ENCODE measurements around the gene KSR2. TPM values are rescaled to one million over a fixed set of nuclear protein-coding genes. Genes with fewer than 3 reads are reported as not detected.
A peak's percentile ranks its signal among the peaks of the same experiment; 100 is the strongest.

KSR2 gene
- total RNA-seq, 1 donor, result under 0.01 TPM

- Histone ChIP-seq H2AFZ (ENCODE audit: low read length) (no peak overlapping the region), H3K79me2 (ENCODE audit: insufficient read depth, low read length) (no peaks in the 10 kb centered on the region), H3K4me2 (ENCODE audit: insufficient read depth, low read length) (peak overlapping the region; percentile 44), H4K20me1 (ENCODE audit: insufficient read depth, low read length) (no peaks in the 10 kb centered on the region), H3K9me3 (ENCODE audit: low read depth, low read length) (no peaks in the 10 kb centered on the region), H3K27ac (ENCODE audit: low read depth, low read length) (peak overlapping the region; percentile 87), H3K36me3 (ENCODE audit: insufficient read depth, low read length) (no peaks in the 10 kb centered on the region), H3K4me3 (ENCODE audit: insufficient read depth, low read length) (no peak overlapping the region), H3K4me1 (ENCODE audit: insufficient read depth, low read length) (peaks cover 45% of the 10 kb centered on the region), H3K27me3 (ENCODE audit: insufficient read depth, low read length) (no peaks in the 10 kb centered on the region)
- DNase-seq (ENCODE audit: insufficient read length, low spot score, missing footprints), result no peak
- TF ChIP-seq CTCF (IDR thresholded peaks at IDR 0.05; ENCODE audit: extremely low read depth, low read depth, low read length), result no peak
Measured at GRCh38 chr12:117684471-117684870, 284.3 kb downstream of the KSR2 start.

GRCh38 chr12:117680312-117680711 is 288.5 kb downstream of the KSR2 start:
- peak; percentile 54 for DNase-seq (ENCODE audit: insufficient read length, low spot score, missing footprints)
- Histone ChIP-seq H3K27ac (ENCODE audit: low read depth, low read length) (peak overlapping the region; percentile 12), H3K36me3 (ENCODE audit: insufficient read depth, low read length) (no peaks in the 10 kb centered on the region), H3K4me1 (ENCODE audit: insufficient read depth, low read length) (peaks cover 21% of the 10 kb centered on the region), H3K4me2 (ENCODE audit: insufficient read depth, low read length) (peak overlapping the region; percentile 56), H3K27me3 (ENCODE audit: insufficient read depth, low read length) (no peaks in the 10 kb centered on the region), H3K9me3 (ENCODE audit: low read depth, low read length) (no peaks in the 10 kb centered on the region), H3K4me3 (ENCODE audit: insufficient read depth, low read length) (no peak overlapping the region), H3K79me2 (ENCODE audit: insufficient read depth, low read length) (no peaks in the 10 kb centered on the region), H4K20me1 (ENCODE audit: insufficient read depth, low read length) (no peaks in the 10 kb centered on the region), H2AFZ (ENCODE audit: low read length) (no peak overlapping the region)
- TF ChIP-seq CTCF (IDR thresholded peaks at IDR 0.05; ENCODE audit: extremely low read depth, low read depth, low read length), result no peak

DNA sequence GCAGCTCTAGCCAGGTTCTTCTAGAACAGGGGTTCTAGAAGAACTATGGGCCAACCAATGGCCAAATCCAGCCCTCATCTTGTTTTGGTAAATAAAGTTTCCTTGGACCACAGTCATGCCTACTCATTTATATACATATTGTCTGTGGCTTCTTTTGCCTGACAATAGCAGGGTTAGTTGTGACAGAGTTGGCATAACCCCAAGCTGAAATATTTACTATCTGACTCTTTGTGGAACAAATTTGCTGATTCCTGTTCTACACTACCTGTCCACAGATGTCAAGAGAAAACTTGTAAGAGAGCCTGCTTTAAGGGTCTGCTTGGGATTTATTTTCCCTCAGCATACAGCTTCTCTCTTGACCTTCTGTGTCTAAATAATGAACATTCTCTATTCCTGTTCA is 289.0 kb downstream of the KSR2 start:
- Histone ChIP-seq H3K27me3 (ENCODE audit: insufficient read depth, low read length) (no peaks in the 10 kb centered on the region), H3K9me3 (ENCODE audit: low read depth, low read length) (no peaks in the 10 kb centered on the region), H3K4me3 (ENCODE audit: insufficient read depth, low read length) (no peak overlapping the region), H3K79me2 (ENCODE audit: insufficient read depth, low read length) (no peaks in the 10 kb centered on the region), H3K4me1 (ENCODE audit: insufficient read depth, low read length) (peaks cover 15% of the 10 kb centered on the region), H3K4me2 (ENCODE audit: insufficient read depth, low read length) (peak overlapping the region; percentile 56), H3K36me3 (ENCODE audit: insufficient read depth, low read length) (no peaks in the 10 kb centered on the region), H2AFZ (ENCODE audit: low read length) (no peak overlapping the region), H4K20me1 (ENCODE audit: insufficient read depth, low read length) (no peaks in the 10 kb centered on the region), H3K27ac (ENCODE audit: low read depth, low read length) (peak overlapping the region; percentile 12)
- no peak for DNase-seq (ENCODE audit: insufficient read length, low spot score, missing footprints)
- no peak for TF ChIP-seq CTCF (IDR thresholded peaks at IDR 0.05; ENCODE audit: extremely low read depth, low read depth, low read length)

DNA sequence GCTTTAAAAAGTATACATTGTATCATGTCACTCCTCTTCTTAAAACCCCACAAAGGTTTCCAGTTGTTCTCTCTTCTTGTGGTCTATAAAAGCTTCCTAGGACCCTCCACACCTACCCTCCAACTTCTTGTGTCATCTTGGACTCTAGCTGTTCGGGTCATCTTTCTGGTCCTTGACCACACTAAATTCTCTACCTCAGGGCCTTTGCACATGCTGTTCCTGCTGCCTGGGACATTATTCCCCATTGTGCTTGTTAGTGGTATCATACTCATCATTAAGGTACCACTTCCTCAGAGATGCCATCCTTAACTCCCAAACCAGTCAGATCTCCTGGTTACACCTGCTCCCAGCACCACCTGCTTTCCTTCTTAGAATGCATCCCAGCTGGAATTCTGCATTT is 294.0 kb downstream of the KSR2 start:
- no peak overlapping the region for H2AFZ ChIP-seq (ENCODE audit: low read length)
- H3K27me3 ChIP-seq (ENCODE audit: insufficient read depth, low read length), result no peaks in the 10 kb centered on the region
- H4K20me1 ChIP-seq (ENCODE audit: insufficient read depth, low read length), result no peaks in the 10 kb centered on the region
- no peak overlapping the region for H3K4me3 ChIP-seq (ENCODE audit: insufficient read depth, low read length)
- H3K4me1 ChIP-seq (ENCODE audit: insufficient read depth, low read length), result no peaks in the 10 kb centered on the region
- DNase-seq (ENCODE audit: insufficient read length, low spot score, missing footprints), result no peak
- no peak overlapping the region for H3K4me2 ChIP-seq (ENCODE audit: insufficient read depth, low read length)
- TF ChIP-seq CTCF (IDR thresholded peaks at IDR 0.05; ENCODE audit: extremely low read depth, low read depth, low read length), result no peak
- H3K27ac ChIP-seq (ENCODE audit: low read depth, low read length), result no peak overlapping the region
- no peaks in the 10 kb centered on the region for H3K79me2 ChIP-seq (ENCODE audit: insufficient read depth, low read length)
- H3K36me3 ChIP-seq (ENCODE audit: insufficient read depth, low read length), result no peaks in the 10 kb centered on the region
- no peaks in the 10 kb centered on the region for H3K9me3 ChIP-seq (ENCODE audit: low read depth, low read length)

Measured in osteoblast (primary cell).